ENCODE measurements around the gene SPRYD4. TPM values are rescaled to one million over a fixed set of nuclear protein-coding genes. Genes with fewer than 3 reads are reported as not detected.
"Not testable (repeated sequence)": the region's sequence is repeated elsewhere in the genome, so short reads cannot be mapped to it uniquely, and the experiment has no call there.

Gene SPRYD4
- total RNA-seq, 1 experiment from 2014 or later = 3.3 TPM

- BruUV-seq (replicated peaks) = no TSS peak
- Histone ChIP-seq H3K4me1 (replicated peaks; ENCODE audit: insufficient read depth) (no peaks in the 10 kb centered on the region), H4K20me1 (ENCODE audit: insufficient read depth) (no peaks in the 10 kb centered on the region), H3K27ac (no peak overlapping the region), H3K27me3 (ENCODE audit: insufficient read depth, low read depth) (no peaks in the 10 kb centered on the region), H3K79me2 (ENCODE audit: low read depth) (peaks cover 18% of the 10 kb centered on the region), H3K4me2 (no peak overlapping the region), H2AFZ (no peak overlapping the region), H3K36me3 (ENCODE audit: low read depth) (no peaks in the 10 kb centered on the region; the same call in 1 of the 2 replicates), H3K4me3 (no peak overlapping the region), H3K9me2 (ENCODE audit: insufficient read depth) (no peaks in the 10 kb centered on the region), H3K9me3 (ENCODE audit: insufficient read depth, low read depth) (no peaks in the 10 kb centered on the region), H3F3A (ENCODE audit: insufficient read depth, low read depth) (no peaks in the 10 kb centered on the region)
- ChIA-PET POLR2A (ENCODE audit: unreplicated experiment) (no interaction called here), CTCF (no interaction called here)
- intact Hi-C loops (cut with micrococcal nuclease; ENCODE audit: unreplicated experiment) = no loop called here
- TF ChIP-seq CTCF (conservative IDR thresholded peaks at IDR 0.05) = no peak
- no peak for TF ChIP-seq EZH2 (IDR thresholded peaks at IDR 0.05; ENCODE audit: low read depth)
- no peak for DNase-seq
These were observed 33.5 kb upstream of the SPRYD4 start for GRCh38 chr12:56434828-56435227.

GRCh38 chr12:56437430-56438176 is 30.8 kb upstream of the SPRYD4 start:
- Histone ChIP-seq H3K4me3 (no peak overlapping the region), H2AFZ (no peak overlapping the region), H3K4me2 (no peak overlapping the region), H3K9me2 (ENCODE audit: insufficient read depth) (no peaks in the 10 kb centered on the region), H3K4me1 (replicated peaks; ENCODE audit: insufficient read depth) (no peaks in the 10 kb centered on the region), H3K36me3 (ENCODE audit: low read depth) (peaks cover 6% of the 10 kb centered on the region; the same call in 1 of the 2 replicates), H4K20me1 (ENCODE audit: insufficient read depth) (no peaks in the 10 kb centered on the region), H3F3A (ENCODE audit: insufficient read depth, low read depth) (no peaks in the 10 kb centered on the region), H3K27me3 (ENCODE audit: insufficient read depth, low read depth) (no peaks in the 10 kb centered on the region), H3K27ac (no peak overlapping the region), H3K9me3 (ENCODE audit: insufficient read depth, low read depth) (peaks cover 7% of the 10 kb centered on the region; the same call in 1 of the 2 replicates), H3K79me2 (ENCODE audit: low read depth) (peaks cover 38% of the 10 kb centered on the region)
- no TSS peak for BruUV-seq (replicated peaks)
- no peak for DNase-seq
- ChIA-PET CTCF (no interaction called here), POLR2A (ENCODE audit: unreplicated experiment) (interaction anchor here (0.7 kb wide), 1 partner anchor 216 kb away, joined by 3 read pairs; the partner anchor contains the start of gene RNF41)
- TF ChIP-seq CTCF (conservative IDR thresholded peaks at IDR 0.05) (no peak), EZH2 (IDR thresholded peaks at IDR 0.05; ENCODE audit: low read depth) (no peak)
- intact Hi-C loops (cut with micrococcal nuclease; ENCODE audit: unreplicated experiment) = no loop called here

GRCh38 chr12:56443208-56443607 is 25.2 kb upstream of the SPRYD4 start:
- H3K4me3 ChIP-seq; H3K4me1 ChIP-seq (replicated peaks; ENCODE audit: insufficient read depth); POLR2A ChIA-PET (ENCODE audit: unreplicated experiment); intact Hi-C loops (cut with micrococcal nuclease; ENCODE audit: unreplicated experiment); H3K9me2 ChIP-seq (ENCODE audit: insufficient read depth); BruUV-seq (replicated peaks); H4K20me1 ChIP-seq (ENCODE audit: insufficient read depth); H3K27me3 ChIP-seq (ENCODE audit: insufficient read depth, low read depth); H3K36me3 ChIP-seq (ENCODE audit: low read depth); H2AFZ ChIP-seq; H3K4me2 ChIP-seq; CTCF ChIA-PET; H3K27ac ChIP-seq: not testable (repeated sequence)
- DNase-seq = peak in 1 of 2 experiments; percentile 44
- Histone ChIP-seq H3K9me3 (ENCODE audit: insufficient read depth, low read depth) (peaks cover 26% of the 10 kb centered on the region; the same call in 1 of the 2 replicates), H3K79me2 (ENCODE audit: low read depth) (peaks cover 38% of the 10 kb centered on the region), H3F3A (ENCODE audit: insufficient read depth, low read depth) (peaks cover 10% of the 10 kb centered on the region; the same call in 1 of the 2 replicates)

Data from PC-9 (cell line).